ENCODE data around the gene ZNF112.
A peak's percentile ranks its signal among the peaks of the same experiment; 100 is the strongest.
"Not testable (repeated sequence)": the region's sequence is repeated elsewhere in the genome, so short reads cannot be mapped to it uniquely, and the experiment has no call there.

ZNF112 gene

DNA sequence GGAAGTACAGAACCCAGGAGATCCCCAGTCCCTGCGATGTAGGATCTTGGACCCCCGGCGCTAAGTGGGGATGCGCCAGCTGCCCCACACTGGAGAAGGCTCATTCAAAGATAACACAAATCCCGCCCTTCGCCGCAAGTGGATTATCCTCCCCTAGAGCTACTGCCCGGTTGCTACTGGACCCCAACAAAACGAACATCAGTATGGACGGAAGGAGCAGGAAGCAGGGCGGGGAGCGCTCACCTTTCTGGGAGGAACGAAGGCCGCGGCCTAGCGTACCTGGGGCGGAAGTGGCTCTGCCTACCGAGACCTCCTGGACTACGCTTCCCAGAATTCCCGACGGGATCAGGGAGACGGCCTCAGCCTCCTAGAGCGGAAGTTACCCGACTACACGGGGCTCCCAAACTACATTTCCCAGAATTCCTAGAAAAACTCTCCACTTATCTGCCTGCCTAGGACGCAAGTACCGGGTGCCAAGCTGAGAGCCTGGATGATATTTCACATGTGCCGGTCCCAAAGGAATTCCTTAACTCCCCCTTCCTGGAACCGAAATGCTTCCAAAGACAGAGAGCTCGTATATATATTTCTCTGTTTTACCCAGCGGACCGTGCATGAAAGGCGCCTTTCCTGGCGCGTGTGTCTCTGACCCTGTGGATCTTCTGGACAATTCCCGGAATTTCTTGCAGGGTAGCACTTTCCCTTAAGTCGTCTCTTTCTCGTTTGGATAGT, at the start of gene ZNF112:
Gene ZNF112, minus strand, starts transcription at position 298 of the 729 bp plus-strand sequence. CDS start 16,141 bp downstream, outside the sequence.
- DNase-seq = no peak

GRCh38 chr19:44401139-44402115, 44.9 kb upstream of the ZNF112 start, which contains the start of gene ZNF285:
TSS of gene ZNF285 (minus strand) at chr19:44401608. CDS start at chr19:44397213, 4,395 bp downstream.
- peak; percentile 68 for DNase-seq

DNA sequence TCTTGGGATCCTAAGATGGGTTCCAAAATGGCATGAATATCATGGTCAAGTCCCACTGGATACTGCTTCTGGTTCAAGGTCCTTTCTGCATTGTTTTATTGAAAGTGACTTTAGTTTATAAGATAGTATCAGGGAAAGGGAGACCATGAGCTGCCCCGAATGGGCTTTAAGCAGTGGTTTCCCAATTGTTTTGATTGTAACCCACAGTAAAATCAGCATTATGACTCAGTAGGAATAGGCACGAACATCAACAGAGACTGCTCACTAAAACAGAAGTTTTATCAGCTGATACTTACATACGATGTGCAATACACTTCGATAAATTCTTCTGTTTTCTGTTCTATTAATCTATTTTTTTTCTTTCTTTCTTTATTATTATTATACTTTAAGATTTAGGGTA, 32.8 kb upstream of the ZNF112 start:
- not testable (repeated sequence) for DNase-seq

DNA sequence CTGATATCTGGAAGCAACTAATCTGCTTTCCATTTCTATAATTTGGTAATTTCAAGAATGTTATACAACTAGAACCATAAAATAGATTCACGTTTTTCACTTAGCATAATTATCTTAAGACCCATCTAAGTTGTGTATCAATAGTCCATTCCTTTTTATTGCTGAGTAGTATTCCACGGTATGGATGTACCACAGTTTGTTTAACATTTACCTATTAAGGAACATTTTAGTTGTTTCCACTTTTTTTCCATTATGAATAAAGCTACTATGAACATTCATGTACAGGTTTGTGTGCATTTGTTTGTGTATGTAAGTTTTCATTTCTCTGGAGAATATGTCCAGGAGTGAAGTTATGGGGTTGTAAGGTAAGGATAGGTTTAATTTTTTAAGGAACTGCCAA, 18.3 kb upstream of the ZNF112 start:
- DNase-seq = no peak

DNA sequence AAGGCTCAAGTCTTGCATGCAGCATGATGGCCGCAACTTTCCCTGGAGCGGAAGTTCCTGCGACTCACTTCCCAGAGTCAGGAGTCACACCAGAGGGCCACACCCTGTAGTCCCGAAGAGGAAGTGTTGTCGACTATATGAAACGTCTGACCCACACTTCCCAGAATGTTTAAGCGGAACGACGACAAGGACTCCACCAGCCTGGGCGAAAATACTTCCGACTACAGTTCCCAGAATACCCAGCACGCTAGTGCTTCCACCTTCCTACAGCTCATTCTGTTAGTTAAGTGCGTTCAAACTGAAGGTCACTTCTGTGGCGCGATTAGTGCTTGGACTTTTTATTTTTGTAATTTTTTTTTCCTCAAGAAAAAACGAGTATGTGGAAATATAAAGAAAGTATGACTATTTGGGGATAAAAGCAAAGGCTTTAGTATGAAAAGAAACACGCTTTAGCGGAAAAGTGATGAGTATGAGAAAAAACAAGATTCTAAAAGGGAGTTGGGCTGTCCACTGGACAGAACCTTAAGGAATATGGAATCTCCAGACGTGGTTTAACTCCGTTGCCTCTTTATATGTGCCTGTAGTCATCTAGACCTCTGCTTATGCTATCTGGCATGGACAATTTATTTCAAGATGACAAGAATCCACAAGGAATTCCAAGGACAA, 15.5 kb upstream of the ZNF112 start:
- DNase-seq = no peak

DNA sequence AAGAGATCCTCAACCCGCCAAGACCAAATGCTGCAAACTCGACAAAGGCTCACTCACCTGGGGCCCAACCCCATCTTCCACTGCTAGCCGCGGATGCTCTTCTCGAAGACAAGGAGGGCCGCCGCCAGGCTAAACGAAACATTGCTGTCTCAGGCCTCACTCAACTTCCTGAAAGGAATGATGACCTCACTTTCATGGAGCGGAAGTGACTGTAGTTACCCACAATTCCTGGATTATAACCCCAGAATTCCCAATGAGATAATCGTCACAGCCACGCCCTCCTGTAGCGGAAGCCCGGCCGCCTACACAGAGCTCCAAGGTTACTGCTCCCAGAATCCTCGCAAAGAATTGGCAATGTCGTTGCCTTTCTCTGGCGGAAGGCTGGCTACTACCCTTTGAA, 10.5 kb upstream of the ZNF112 start:
- DNase-seq = no peak

GRCh38 chr19:44346556-44346955, 9.9 kb downstream of the ZNF112 start:
- DNase-seq = no peak

- DNase-seq = no peak
Measured at GRCh38 chr19:44345959-44346358, 10.5 kb downstream of the ZNF112 start.

DNA sequence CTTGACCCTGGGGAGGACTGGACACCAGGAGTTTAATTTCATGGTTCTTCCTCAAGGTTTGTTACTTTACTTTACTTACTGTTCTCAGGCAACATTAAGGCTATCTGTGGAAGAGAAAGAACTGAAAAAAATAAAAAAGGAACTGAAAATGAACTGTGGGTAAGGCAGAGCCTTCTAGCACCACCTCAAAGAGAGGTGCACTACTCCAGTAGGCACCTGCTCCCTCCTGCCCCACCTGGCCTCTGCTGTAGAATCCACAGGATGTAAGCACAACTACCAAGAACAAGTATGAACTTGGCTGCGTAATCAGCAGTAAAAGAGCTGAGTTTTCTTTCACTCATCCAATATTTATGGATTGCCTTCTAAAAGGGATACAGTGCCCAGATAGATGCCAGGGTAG, 12.2 kb downstream of the ZNF112 start:
- no peak for DNase-seq

GRCh38 chr19:44341794-44342193, 14.7 kb downstream of the ZNF112 start:
- no peak for DNase-seq

DNA sequence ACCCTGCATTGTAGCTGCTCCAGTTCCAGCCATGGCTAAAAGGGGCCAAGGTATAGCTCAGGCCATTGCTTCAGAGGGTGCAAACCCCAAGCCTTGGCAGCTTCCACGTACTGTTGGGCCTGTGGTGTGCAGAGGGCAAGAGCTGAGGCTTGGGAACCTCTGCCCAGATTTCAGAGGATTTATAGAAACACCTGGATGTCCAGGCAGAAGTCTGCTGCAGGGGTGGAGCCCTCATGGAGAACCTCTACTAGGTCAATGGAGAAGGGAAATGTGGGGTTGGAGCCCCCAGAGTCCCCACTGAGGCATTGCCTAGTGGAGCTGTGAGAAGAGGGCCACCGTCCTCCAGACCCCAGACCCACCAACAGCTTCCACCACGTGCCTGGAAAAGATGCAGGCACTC, 21.8 kb downstream of the ZNF112 start:
- not testable (repeated sequence) for DNase-seq

DNA sequence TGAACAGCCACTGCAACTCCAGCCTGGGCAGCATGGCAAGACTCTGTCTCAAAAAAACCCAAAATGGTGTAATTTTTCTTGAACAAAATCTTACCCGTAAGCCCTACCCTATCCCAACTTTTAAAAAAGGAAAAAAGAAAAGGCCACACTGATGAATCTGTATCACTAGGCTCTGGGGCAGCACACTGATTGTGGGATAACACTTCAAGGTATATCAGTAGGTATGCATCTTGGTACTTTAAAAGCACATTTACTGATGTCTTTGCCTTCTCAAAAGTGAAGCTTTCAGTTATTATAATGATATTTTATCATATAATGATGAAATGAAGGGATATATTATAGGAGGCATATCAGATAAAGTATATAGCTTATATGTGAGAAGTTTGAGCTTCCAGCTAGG, 24.3 kb downstream of the ZNF112 start:
- DNase-seq = no peak

- no peak for DNase-seq
Measured at GRCh38 chr19:44315883-44316282, 40.6 kb downstream of the ZNF112 start.

DNA sequence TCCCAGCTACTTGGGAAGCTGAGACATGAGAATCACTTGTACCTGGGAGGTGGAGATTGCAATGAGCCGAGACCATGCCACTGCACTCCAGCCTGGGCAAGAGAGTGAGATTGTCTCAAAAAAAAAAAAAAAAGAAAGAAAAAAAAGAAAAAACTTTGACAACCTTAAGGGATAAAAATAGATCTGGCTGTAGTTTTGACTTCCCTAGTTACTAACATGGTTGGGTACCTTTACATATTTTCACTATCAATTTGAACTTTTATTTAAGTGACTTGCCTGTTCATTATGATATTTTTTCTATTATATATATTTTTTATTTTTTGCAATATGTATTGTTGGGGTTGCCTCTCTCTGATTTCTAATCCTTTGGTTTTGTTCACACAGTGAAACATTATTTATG, 43.2 kb downstream of the ZNF112 start:
- no peak for DNase-seq

GRCh38 chr19:44308011-44308410, 48.5 kb downstream of the ZNF112 start:
- no peak for DNase-seq

- no peak for DNase-seq
Measured at GRCh38 chr19:44306283-44306682, 50.2 kb downstream of the ZNF112 start.

- no peak for DNase-seq
Measured at GRCh38 chr19:44305457-44305856, 51.0 kb downstream of the ZNF112 start.

DNA sequence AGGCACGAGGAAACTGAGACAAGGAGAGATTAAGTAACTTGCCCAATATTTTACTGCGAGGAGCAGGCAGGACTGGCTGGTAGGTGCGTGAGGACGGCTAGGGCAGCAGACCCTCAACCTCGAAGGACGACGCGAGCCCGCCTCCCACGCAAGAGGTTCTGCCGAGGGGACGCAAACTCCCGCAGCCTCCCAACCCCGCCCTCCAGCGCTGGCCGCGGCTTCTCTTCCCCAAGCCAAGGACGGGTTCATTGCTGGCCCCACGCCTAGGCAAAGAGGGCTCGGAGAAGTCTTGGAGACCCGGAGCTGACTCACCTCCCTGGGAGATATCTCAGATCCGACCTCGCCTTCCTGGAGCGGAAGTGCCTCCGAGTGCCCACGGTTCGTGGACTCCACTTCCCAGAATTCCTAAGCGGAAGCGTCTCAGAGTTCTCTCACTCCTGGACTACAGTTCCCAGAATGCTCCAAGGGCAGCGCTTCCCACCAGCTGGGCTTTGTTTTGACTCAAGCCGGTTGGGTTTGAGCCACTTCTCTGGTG, 51.8 kb downstream of the ZNF112 start, which contains the start of gene ZNF235:
Gene ZNF235, minus strand, starts transcription at position 367 of the 535 bp plus-strand sequence. CDS start 1,621 bp downstream, outside the sequence.
- peak; percentile 64 for DNase-seq

GRCh38 chr19:44303976-44304568, 52.4 kb downstream of the ZNF112 start:
- no peak for DNase-seq

GRCh38 chr19:44303320-44303719, 53.2 kb downstream of the ZNF112 start:
- no peak for DNase-seq

GRCh38 chr19:44284968-44285367, 71.5 kb downstream of the ZNF112 start:
- DNase-seq = no peak

DNA sequence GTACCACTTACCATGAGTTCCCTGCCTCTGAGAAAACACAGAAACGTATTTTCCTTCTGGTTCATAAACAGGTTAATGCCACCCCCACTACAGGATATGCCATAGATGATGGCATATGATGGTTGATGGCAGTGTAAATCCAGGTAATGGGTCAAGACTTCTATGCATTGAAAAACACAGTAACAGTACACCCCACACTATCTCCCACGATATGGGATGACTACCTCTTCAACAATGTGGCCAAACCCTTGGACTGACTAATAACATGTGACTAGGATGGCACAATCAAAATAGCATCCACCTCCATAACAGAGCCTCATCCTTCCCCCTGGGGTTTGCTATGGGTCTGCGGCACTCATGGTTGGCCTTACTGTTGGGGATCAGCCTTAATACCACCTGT, 73.6 kb downstream of the ZNF112 start:
- no peak for DNase-seq

Measured in activated CD4-positive, CD25-positive, alpha-beta regulatory T cell treated with anti-CD3 and anti-CD28 coated beads, Interleukin-2, amount 50 U/mL, for 72 hours (primary cell).